HepG2 (cell line): ENCODE results near the gene MTHFD1L. TPM values are rescaled to one million over a fixed set of nuclear protein-coding genes. Genes with fewer than 3 reads are reported as not detected.

Experiments
- ATAC-seq: fragments of 200-7000 bp; cut with Tn5 transposase; 3 replicates; pipeline ENCODE4 v1.9.1; 2020; ENCODE audit warnings: mild to moderate bottlenecking, moderate library complexity
- BruUV-seq: library from RNA; stranded (reverse); fragments of 400-500 nt; replicated peaks from 2 replicates; lab custom pipeline; 2021; lab: Mats Ljungman, UMichigan
- CTCF ChIA-PET: fragments of 300-600 bp; formaldehyde crosslinking; extraction: SDS; loops from one replicate; lab custom pipeline; 2021; ENCODE audit warnings: low total read pairs, inconsistent platforms, low intra/inter-chr PET ratio; lab: Yijun Ruan, JAX
- POLR2A ChIA-PET: fragments of 350-600 bp; sonication (Branson Sonifier 250); formaldehyde crosslinking; loops from one replicate; lab custom pipeline; 2020; ENCODE audit warnings: antibody characterized with exemption, inconsistent platforms; lab: Yijun Ruan, JAX
- DNase-seq: peaks from one replicate; pipeline ENCODE4 v3.0.0-alpha.2; 2015; ENCODE audit warnings: low spot score
- FAIRE-seq: peaks from 3 replicates; lab custom pipeline; 2011; peaks lifted over from hg19 to GRCh38; lab: Jason Lieb, UNC
- H2AFZ ChIP-seq: one replicate; pipeline ENCODE4 v1.6.1; 2011; ENCODE audit warnings: low read length, inconsistent platforms
- H3K27ac ChIP-seq: fragments of 300-600 bp; 3 replicates; pipeline ENCODE4 v1.8.0; 2011; ENCODE audit warnings: mixed run types, mild to moderate bottlenecking, mixed read lengths, low read length, inconsistent platforms; ENCODE audit not compliant: insufficient read depth; ENCODE audit errors: extremely low read length
- H3K27me3 ChIP-seq, 2 experiments: fragments of 200-600 bp in 1 of 2; 2 replicates in 1 of 2; 3 replicates in 1 of 2; pipeline versions ENCODE4 v1.6.0 to v1.8.0; 2011; ENCODE audit warnings: low read length in 2 of 2, mild to moderate bottlenecking in 2 of 2, moderate library complexity in 2 of 2, inconsistent platforms in 1 of 2; ENCODE audit not compliant: insufficient read depth in 2 of 2, control insufficient read depth in 1 of 2
- H3K36me3 ChIP-seq, 2 experiments: fragments of 200-600 bp in 1 of 2; replicated peaks in 1 of 2; 2 replicates in 1 of 2; 3 replicates in 1 of 2; pipeline versions ENCODE4 v1.5.1 to v1.8.0; 2011; ENCODE audit warnings: low read length in 2 of 2, inconsistent platforms in 1 of 2; ENCODE audit not compliant: insufficient read depth in 2 of 2, control insufficient read depth in 1 of 2
- H3K4me1 ChIP-seq: 2 replicates; pipeline ENCODE4 v1.5.1; 2012; ENCODE audit warnings: low read length, inconsistent platforms; ENCODE audit not compliant: insufficient read depth
- H3K4me2 ChIP-seq: 2 replicates; pipeline ENCODE4 v1.6.0; 2011; ENCODE audit warnings: low read depth, low read length, inconsistent platforms
- H3K4me3 ChIP-seq, 3 experiments: fragments of 200-600 bp in 1 of 3; sonication (generic), shearing (Covaris generic) in 1 of 3; replicated peaks in 1 of 3; 2 replicates each; pipeline ENCODE4 v1.5.1; 2011 to 2016; ENCODE audit warnings: low read length in 3 of 3, inconsistent platforms in 2 of 3, low read depth in 2 of 3, mild to moderate bottlenecking in 2 of 3, control low read depth in 1 of 3, mixed read lengths in 1 of 3; ENCODE audit not compliant: insufficient read depth in 1 of 3
- H3K79me2 ChIP-seq: one replicate; pipeline ENCODE4 v1.6.1; 2011; ENCODE audit warnings: low read length, inconsistent platforms; ENCODE audit not compliant: insufficient read depth
- H3K9ac ChIP-seq: 2 replicates; pipeline ENCODE4 v1.6.0; 2011; ENCODE audit warnings: mild to moderate bottlenecking, low read depth, low read length, inconsistent platforms; ENCODE audit not compliant: insufficient read depth
- H3K9me3 ChIP-seq: 2 replicates; pipeline ENCODE4 v1.5.1; 2012; ENCODE audit warnings: mild to moderate bottlenecking, low read length
- H4K20me1 ChIP-seq: 2 replicates; pipeline ENCODE4 v1.6.0; 2011; ENCODE audit warnings: inconsistent platforms, mild to moderate bottlenecking, low read length, moderate library complexity; ENCODE audit not compliant: insufficient read depth
- AFF4 ChIP-seq: sonication (generic); formaldehyde crosslinking; IDR thresholded peaks from 2 replicates; pipeline ENCODE4 v1.4.0; 2020; ENCODE audit warnings: missing genetic modification reagents
- AGO1 ChIP-seq: fragments of 200-400 bp; formaldehyde crosslinking; IDR thresholded peaks from 2 replicates; pipeline ENCODE4 v1.6.1; 2017; ENCODE audit warnings: mild to moderate bottlenecking, low read depth, low read length, moderate library complexity; ENCODE audit not compliant: poor library complexity, severe bottlenecking
- ARID2 ChIP-seq: sonication (generic); formaldehyde crosslinking; IDR thresholded peaks from 2 replicates; pipeline ENCODE4 v1.8.1; 2022; ENCODE audit warnings: mild to moderate bottlenecking, missing genetic modification reagents, borderline replicate concordance
- CEBPG ChIP-seq: IDR thresholded peaks from 2 replicates; pipeline ENCODE4 v1.6.1; 2016
- MAFK ChIP-seq, 2 experiments: IDR thresholded peaks in 1 of 2; conservative IDR thresholded peaks in 1 of 2; 2 replicates each; pipeline ENCODE4 v1.6.1; 2011; ENCODE audit warnings: improper control_type of control experiment in 2 of 2, low read length in 2 of 2
- NAIF1 ChIP-seq: sonication (generic); formaldehyde crosslinking; IDR thresholded peaks from 2 replicates; pipeline ENCODE4 v1.5.0; 2020; ENCODE audit warnings: mild to moderate bottlenecking, missing genetic modification reagents, borderline replicate concordance
- NFRKB ChIP-seq: fragments of 450-650 bp; IDR thresholded peaks from 2 replicates; pipeline ENCODE4 v1.6.1; 2017
- THYN1 ChIP-seq: sonication (generic); formaldehyde crosslinking; IDR thresholded peaks from 2 replicates; pipeline ENCODE4 v1.8.1; 2023; ENCODE audit warnings: low read depth, mild to moderate bottlenecking, moderate library complexity, missing genetic modification reagents, borderline replicate concordance
- ZFP1 ChIP-seq: IDR thresholded peaks from 2 replicates; pipeline ENCODE4 v1.6.1; 2016
- ZNF333 ChIP-seq: sonication (generic); formaldehyde crosslinking; IDR thresholded peaks from 2 replicates; pipeline ENCODE4 v1.4.0; 2020; ENCODE audit warnings: mild to moderate bottlenecking, missing genetic modification reagents, borderline replicate concordance
- ZNF350 ChIP-seq: sonication (generic); formaldehyde crosslinking; IDR thresholded peaks from 2 replicates; pipeline ENCODE4 v1.4.0; 2020; ENCODE audit warnings: mild to moderate bottlenecking, low read depth, missing genetic modification reagents, borderline replicate concordance
- ZNF563 ChIP-seq: sonication (generic); formaldehyde crosslinking; IDR thresholded peaks from 2 replicates; pipeline ENCODE4 v1.8.0; 2022; ENCODE audit warnings: mild to moderate bottlenecking, moderate library complexity, missing genetic modification reagents
- ZNF713 ChIP-seq: sonication (generic); formaldehyde crosslinking; IDR thresholded peaks from 2 replicates; pipeline ENCODE4 v1.4.0; 2020; ENCODE audit warnings: mild to moderate bottlenecking, missing genetic modification reagents
- WGBS: methylation state at CpG from one replicate; pipeline ENCODE4 v1.1.6; 2017; ENCODE audit warnings: low lambda C conversion rate; 5-methylcytosine and 5-hydroxymethylcytosine counted together
- in situ Hi-C: cut with HindIII; loops from 2 replicates; pipeline ENCODE4 v1.10.0; 2017; ENCODE audit warnings: low pct_unique_long_range_greater_than_20kb; ENCODE audit not compliant: extremely low pct_ligation_motif_present
- intact Hi-C: fragments of 100-400 bp; cut with micrococcal nuclease; formaldehyde crosslinking; loops from one replicate; pipeline ENCODE4 v1.10.0; 2022; ENCODE audit not compliant: unreplicated experiment
- polyA plus RNA-seq, 8 experiments: library from polyadenylated mRNA; depleted of rRNA in 3 of 8; stranded (reverse) in 7 of 8; unstranded in 1 of 8; fragments of >200 nt; fragmentation: Illumina TruSeq in 4 of 8; extraction: Trizol in 4 of 8; gene quantifications; 2 replicates each; pipeline versions ENCODE4 v1.2.1 to v1.2.3, GENCODE V29; 2011 to 2016; ENCODE audit warnings: low read depth in 4 of 8, missing spikeins in 1 of 8, mixed read lengths in 1 of 8; ENCODE audit not compliant: insufficient read depth in 1 of 8
- total RNA-seq, 5 experiments: library from RNA; depleted of rRNA; stranded (reverse); fragments of >200 nt; fragmentation: Illumina TruSeq; extraction: Trizol; gene quantifications; 2 replicates each; pipeline ENCODE4 v1.2.3, GENCODE V29; 2016; ENCODE audit warnings: low read depth in 1 of 5
- TF ChIP-seq, protein P1 (sequence below), 2 experiments: IDR thresholded peaks; 2 replicates each; pipeline ENCODE4 v1.6.1; 2011 to 2012; ENCODE audit warnings: low read length in 2 of 2, borderline replicate concordance in 1 of 2, low read depth in 1 of 2, mild to moderate bottlenecking in 1 of 2, moderate library complexity in 1 of 2
- TF ChIP-seq, protein P2 (sequence below): sonication (generic); formaldehyde crosslinking; IDR thresholded peaks from 2 replicates; pipeline ENCODE4 v1.5.0; 2020; ENCODE audit warnings: missing genetic modification reagents
- TF ChIP-seq, protein P3 (sequence below): sonication (generic); formaldehyde crosslinking; IDR thresholded peaks from 2 replicates; pipeline ENCODE4 v1.5.0; 2020; ENCODE audit warnings: missing genetic modification reagents

MTHFD1L gene
- total and polyA plus RNA-seq, 2 of the 13 experiments (the other 11 are each of a cell fraction or from before 2014, with no cell fraction given): 24.0 to 39.6 TPM

GRCh38 chr6:150931405-150931804, 65.9 kb downstream of the MTHFD1L start:
- Histone ChIP-seq H3K79me2 (no peaks in the 10 kb centered on the region), H3K27me3 (no peaks in the 10 kb centered on the region), H3K4me2 (no peak overlapping the region), H3K9me3 (no peaks in the 10 kb centered on the region), H3K36me3 (peaks cover 11 to 47% of the 10 kb centered on the region in 2 experiments), H3K4me1 (no peaks in the 10 kb centered on the region; the same call in 1 of the 2 replicates), H4K20me1 (no peaks in the 10 kb centered on the region), H3K27ac (no peak overlapping the region), H3K4me3 (no peak overlapping the region), H2AFZ (no peak overlapping the region), H3K9ac (no peak overlapping the region)
- intact Hi-C loops: no loop called here
- DNase-seq (no peak), FAIRE-seq (no peak), ATAC-seq (no peak)
- WGBS: 88% methylated on average over 1 of the region's 1 CpG
- in situ Hi-C loops: no loop called here
- CTCF ChIA-PET: no interaction called here
- BruUV-seq: no TSS peak
- POLR2A ChIA-PET: no interaction called here
- TF ChIP-seq ZNF563 (CRISPR knock-in tag) (no peak), MAFK (conservative IDR thresholded peaks at IDR 0.05 in 1 of 2, IDR thresholded peaks at IDR 0.05 in 1 of 2; ENCODE audit: low read length in 2 of 2) (no peak), ARID2 (CRISPR knock-in tag) (no peak), NAIF1 (CRISPR knock-in tag) (no peak), ZFP1 (no peak), AFF4 (no peak), CEBPG (CRISPR knock-in tag) (no peak), AGO1 (no peak), ZNF713 (CRISPR knock-in tag) (no peak), ZNF333 (no peak), ZNF350 (CRISPR knock-in tag) (no peak), NFRKB (no peak), THYN1 (CRISPR knock-in tag) (no peak)
- TF ChIP-seq, protein P1, sequence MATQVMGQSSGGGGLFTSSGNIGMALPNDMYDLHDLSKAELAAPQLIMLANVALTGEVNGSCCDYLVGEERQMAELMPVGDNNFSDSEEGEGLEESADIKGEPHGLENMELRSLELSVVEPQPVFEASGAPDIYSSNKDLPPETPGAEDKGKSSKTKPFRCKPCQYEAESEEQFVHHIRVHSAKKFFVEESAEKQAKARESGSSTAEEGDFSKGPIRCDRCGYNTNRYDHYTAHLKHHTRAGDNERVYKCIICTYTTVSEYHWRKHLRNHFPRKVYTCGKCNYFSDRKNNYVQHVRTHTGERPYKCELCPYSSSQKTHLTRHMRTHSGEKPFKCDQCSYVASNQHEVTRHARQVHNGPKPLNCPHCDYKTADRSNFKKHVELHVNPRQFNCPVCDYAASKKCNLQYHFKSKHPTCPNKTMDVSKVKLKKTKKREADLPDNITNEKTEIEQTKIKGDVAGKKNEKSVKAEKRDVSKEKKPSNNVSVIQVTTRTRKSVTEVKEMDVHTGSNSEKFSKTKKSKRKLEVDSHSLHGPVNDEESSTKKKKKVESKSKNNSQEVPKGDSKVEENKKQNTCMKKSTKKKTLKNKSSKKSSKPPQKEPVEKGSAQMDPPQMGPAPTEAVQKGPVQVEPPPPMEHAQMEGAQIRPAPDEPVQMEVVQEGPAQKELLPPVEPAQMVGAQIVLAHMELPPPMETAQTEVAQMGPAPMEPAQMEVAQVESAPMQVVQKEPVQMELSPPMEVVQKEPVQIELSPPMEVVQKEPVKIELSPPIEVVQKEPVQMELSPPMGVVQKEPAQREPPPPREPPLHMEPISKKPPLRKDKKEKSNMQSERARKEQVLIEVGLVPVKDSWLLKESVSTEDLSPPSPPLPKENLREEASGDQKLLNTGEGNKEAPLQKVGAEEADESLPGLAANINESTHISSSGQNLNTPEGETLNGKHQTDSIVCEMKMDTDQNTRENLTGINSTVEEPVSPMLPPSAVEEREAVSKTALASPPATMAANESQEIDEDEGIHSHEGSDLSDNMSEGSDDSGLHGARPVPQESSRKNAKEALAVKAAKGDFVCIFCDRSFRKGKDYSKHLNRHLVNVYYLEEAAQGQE (IDR thresholded peaks at IDR 0.05; ENCODE audit: borderline replicate concordance in 1 of 2, low read depth in 1 of 2, low read length in 2 of 2): no peak
- TF ChIP-seq, protein P2, sequence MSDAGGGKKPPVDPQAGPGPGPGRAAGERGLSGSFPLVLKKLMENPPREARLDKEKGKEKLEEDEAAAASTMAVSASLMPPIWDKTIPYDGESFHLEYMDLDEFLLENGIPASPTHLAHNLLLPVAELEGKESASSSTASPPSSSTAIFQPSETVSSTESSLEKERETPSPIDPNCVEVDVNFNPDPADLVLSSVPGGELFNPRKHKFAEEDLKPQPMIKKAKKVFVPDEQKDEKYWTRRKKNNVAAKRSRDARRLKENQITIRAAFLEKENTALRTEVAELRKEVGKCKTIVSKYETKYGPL: no peak
- TF ChIP-seq, protein P3, sequence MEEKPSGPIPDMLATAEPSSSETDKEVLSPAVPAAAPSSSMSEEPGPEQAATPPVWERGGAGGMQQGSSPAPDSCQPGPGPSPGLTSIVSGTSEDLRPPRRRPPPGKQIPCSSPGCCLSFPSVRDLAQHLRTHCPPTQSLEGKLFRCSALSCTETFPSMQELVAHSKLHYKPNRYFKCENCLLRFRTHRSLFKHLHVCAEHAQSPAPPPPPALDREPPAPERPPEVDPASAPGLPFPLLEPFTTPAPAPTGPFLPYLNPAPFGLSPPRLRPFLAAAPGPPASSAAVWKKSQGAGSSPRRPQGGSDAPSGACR (CRISPR knock-in tag): no peak
